ENCODE data around the gene MDGA2.
"Not testable (repeated sequence)": the region's sequence is repeated elsewhere in the genome, so short reads cannot be mapped to it uniquely, and the experiment has no call there.

MDGA2 gene

DNA sequence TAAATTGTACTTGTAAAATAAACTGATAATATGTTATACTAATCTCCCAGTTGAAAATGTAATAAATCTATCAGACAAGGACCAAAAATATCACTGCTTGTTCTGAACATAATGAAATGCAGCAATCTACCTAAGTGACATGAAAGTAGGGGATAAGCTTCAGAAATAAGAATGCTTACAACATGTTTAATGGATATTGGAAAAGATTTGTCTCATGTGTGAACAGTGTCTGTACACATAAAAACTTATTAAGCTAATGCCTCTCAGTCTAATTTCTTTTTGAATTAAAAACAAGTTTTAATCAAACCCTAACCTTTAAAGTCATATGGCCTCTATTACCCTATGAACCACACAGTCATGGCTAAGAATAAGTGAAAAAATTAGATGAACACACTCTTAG is 465.3 kb downstream of the MDGA2 start:
- in situ Hi-C loops (cut with MboI; ENCODE audit: low pct_unique_long_range_greater_than_20kb, low sequenced_read_pairs, unreplicated experiment): no loop called here
- DNase-seq (ENCODE audit: low spot score): no peak
- TF ChIP-seq, protein P1, sequence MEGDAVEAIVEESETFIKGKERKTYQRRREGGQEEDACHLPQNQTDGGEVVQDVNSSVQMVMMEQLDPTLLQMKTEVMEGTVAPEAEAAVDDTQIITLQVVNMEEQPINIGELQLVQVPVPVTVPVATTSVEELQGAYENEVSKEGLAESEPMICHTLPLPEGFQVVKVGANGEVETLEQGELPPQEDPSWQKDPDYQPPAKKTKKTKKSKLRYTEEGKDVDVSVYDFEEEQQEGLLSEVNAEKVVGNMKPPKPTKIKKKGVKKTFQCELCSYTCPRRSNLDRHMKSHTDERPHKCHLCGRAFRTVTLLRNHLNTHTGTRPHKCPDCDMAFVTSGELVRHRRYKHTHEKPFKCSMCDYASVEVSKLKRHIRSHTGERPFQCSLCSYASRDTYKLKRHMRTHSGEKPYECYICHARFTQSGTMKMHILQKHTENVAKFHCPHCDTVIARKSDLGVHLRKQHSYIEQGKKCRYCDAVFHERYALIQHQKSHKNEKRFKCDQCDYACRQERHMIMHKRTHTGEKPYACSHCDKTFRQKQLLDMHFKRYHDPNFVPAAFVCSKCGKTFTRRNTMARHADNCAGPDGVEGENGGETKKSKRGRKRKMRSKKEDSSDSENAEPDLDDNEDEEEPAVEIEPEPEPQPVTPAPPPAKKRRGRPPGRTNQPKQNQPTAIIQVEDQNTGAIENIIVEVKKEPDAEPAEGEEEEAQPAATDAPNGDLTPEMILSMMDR (IDR thresholded peaks at IDR 0.05; ENCODE audit: extremely low read depth, insufficient read depth, missing control alignments): no peak

DNA sequence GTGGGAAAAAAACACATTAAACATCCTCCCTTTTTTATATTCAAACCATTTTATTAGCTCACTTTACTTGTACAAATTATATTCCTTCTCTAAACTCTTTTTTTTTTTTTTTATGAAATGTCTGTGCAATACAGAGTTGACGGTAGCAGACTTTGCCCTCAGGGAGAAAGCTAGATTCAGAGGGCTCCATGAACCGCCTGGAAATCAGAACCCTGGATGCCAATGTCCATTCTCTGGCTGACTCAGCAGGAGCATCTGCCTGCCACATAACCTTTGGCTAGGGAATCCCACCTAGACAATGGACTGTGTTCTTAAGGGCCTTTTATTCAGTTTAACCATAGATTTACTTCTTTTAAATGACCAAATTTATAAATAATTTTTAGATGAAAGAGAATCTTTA is 467.0 kb downstream of the MDGA2 start:
- TF ChIP-seq, protein P1 (IDR thresholded peaks at IDR 0.05; ENCODE audit: extremely low read depth, insufficient read depth, missing control alignments): no peak
- in situ Hi-C loops (cut with MboI; ENCODE audit: low pct_unique_long_range_greater_than_20kb, low sequenced_read_pairs, unreplicated experiment): no loop called here
- DNase-seq (ENCODE audit: low spot score): no peak

DNA sequence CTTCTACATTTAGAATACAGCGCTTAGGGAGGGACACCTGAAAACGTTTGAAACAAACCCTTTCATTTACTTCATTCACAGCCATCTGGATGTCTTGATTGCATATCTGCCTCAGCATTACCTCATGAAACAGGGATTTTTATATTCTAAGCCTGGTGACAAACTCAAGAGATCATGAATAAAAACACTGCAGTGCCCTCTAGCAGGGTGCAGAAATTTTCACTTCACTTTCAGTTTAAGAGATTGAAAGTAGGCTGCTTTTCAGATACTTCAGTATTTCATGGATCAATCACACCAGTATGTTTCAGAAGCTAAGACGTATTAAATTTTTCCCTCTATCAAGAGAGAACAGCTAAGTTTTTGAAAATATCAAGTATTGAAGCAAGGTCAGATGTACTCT is 467.8 kb downstream of the MDGA2 start:
- no peak for DNase-seq (ENCODE audit: low spot score)
- TF ChIP-seq, protein P1 (IDR thresholded peaks at IDR 0.05; ENCODE audit: extremely low read depth, insufficient read depth, missing control alignments): no peak
- in situ Hi-C loops (cut with MboI; ENCODE audit: low pct_unique_long_range_greater_than_20kb, low sequenced_read_pairs, unreplicated experiment): no loop called here

DNA sequence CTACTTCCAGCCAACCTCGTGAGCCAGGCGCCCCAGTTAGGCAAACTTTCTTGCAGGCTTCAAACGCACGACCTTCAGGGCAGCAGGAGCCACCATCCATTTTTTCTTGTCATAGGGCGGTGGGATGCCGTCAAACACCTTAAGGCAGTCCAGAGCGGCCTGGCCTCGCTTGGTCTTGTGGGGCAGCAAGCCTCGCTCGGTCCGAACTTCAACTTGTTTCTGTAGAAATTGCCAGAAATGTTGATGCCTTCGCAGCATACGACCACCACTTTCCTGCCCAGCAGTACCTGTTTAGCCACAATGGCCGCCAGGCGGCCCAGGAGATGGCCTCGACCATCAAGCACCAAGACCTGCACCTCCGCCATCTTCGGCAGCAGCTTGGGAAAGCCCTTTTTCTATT is 474.7 kb downstream of the MDGA2 start:
- DNase-seq (ENCODE audit: low spot score): no peak
- in situ Hi-C loops (cut with MboI; ENCODE audit: low pct_unique_long_range_greater_than_20kb, low sequenced_read_pairs, unreplicated experiment): no loop called here
- TF ChIP-seq, protein P1 (IDR thresholded peaks at IDR 0.05; ENCODE audit: extremely low read depth, insufficient read depth, missing control alignments): no peak

DNA sequence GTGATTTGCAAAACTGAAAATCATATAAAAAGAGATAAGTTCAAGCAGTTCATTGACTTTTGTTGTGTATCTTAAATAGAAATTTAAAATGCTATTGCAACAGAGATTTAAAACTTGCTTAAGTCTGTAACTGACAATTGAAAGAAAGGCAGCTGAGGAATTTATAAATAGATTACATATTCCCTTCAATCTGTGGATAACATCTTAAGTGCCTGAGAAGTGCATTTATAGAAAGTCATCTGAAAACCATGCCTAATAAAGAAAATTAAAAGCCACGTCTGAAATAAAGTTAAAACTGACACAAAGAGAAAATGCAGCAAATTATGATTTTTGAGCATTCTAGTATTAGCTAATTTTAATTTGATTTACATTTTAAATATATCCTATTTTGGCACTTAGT is 479.8 kb downstream of the MDGA2 start:
- TF ChIP-seq, protein P1 (IDR thresholded peaks at IDR 0.05; ENCODE audit: extremely low read depth, insufficient read depth, missing control alignments): no peak
- in situ Hi-C loops (cut with MboI; ENCODE audit: low pct_unique_long_range_greater_than_20kb, low sequenced_read_pairs, unreplicated experiment): no loop called here

DNA sequence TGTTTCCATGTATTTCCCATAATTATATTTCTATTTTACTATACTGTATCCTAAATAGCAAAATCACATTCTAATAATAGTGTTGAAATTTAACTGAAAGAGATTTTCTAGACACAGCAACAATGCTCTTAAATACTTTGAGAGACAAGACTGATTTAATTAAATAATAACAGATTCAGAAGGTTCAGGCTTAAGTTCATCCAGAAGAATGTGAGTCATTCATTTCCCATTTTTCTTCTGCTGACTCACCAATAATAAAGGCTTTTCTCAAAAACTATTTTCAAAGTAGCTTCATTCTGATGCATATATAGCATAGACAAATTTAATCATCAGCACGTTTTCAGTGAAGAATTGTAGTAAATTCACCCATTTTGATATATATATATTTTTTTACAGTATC is 481.4 kb downstream of the MDGA2 start:
- no peak for DNase-seq (ENCODE audit: low spot score)
- in situ Hi-C loops (cut with MboI; ENCODE audit: low pct_unique_long_range_greater_than_20kb, low sequenced_read_pairs, unreplicated experiment): no loop called here
- TF ChIP-seq, protein P1 (IDR thresholded peaks at IDR 0.05; ENCODE audit: extremely low read depth, insufficient read depth, missing control alignments): no peak

More for the DNA sequence above, 479.8 kb downstream of the MDGA2 start:
- no peak for DNase-seq (ENCODE audit: low spot score)

DNA sequence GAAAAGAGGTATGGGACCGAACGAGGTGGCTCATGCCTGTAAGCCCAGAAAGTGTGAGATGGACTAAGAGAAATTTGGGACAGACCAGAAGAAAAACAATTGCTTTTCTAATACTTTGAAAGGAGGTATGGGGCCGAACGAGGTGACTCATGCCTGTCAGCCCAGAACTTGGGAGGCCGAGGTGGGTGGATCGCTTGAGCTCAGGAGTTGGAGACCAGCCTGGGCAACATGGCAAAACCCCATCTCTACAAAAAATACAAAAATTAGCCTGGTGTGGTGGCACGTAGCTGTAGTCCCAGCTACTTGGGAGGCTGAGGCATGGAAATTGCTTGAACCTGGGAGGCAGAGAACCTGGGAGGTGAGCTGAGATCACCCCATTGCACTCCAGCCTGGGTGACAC is 483.2 kb downstream of the MDGA2 start:
- DNase-seq (ENCODE audit: low spot score); in situ Hi-C loops (cut with MboI; ENCODE audit: low pct_unique_long_range_greater_than_20kb, low sequenced_read_pairs, unreplicated experiment): not testable (repeated sequence)
